ENCODE measurements around the gene ADSL.

The ADSL gene

GRCh38 chr22:40414311-40414710 is 68.0 kb downstream of the ADSL start:
- TF ChIP-seq, protein P1, sequence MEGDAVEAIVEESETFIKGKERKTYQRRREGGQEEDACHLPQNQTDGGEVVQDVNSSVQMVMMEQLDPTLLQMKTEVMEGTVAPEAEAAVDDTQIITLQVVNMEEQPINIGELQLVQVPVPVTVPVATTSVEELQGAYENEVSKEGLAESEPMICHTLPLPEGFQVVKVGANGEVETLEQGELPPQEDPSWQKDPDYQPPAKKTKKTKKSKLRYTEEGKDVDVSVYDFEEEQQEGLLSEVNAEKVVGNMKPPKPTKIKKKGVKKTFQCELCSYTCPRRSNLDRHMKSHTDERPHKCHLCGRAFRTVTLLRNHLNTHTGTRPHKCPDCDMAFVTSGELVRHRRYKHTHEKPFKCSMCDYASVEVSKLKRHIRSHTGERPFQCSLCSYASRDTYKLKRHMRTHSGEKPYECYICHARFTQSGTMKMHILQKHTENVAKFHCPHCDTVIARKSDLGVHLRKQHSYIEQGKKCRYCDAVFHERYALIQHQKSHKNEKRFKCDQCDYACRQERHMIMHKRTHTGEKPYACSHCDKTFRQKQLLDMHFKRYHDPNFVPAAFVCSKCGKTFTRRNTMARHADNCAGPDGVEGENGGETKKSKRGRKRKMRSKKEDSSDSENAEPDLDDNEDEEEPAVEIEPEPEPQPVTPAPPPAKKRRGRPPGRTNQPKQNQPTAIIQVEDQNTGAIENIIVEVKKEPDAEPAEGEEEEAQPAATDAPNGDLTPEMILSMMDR (IDR thresholded peaks at IDR 0.05; ENCODE audit: control insufficient read depth, insufficient read depth, low read depth, low read length, missing control alignments) = no peak
- peak; percentile 2 for DNase-seq (ENCODE audit: low read depth)
- H3K4me3 ChIP-seq (ENCODE audit: control insufficient read depth, low read depth, low read length) = no peak overlapping the region

DNA sequence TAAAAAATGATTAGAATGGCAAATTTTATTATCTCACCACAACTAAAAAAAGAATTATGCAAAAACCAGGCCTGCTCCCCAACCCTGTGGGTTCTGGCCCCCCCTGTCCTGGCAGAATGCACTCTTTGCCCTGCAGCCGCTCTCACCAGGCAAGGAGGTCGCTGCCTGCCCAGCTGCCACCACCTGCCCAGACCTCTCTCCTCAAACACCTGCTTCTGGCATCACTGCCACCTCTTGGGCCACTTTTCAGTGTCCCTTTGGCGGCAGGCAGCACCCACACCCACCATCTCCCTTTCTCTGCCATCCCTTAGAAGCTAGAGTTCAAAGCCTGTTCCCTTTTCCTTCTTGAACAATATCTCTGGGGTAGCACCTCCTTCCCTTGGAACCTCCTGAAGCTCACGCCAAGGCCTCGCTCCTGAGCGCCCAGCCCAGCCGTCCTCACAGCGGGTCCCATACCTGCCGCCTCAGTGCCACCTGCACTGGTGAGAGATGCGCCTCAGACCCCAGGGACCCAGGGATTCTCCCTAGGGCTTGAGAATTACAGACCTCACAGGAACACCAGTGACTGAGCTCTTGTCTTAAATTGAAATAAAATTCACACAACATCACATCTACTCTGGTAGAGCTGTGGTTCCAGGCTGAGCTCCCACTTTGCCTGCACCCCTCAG is 68.7 kb downstream of the ADSL start:
- no peak overlapping the region for H3K4me3 ChIP-seq (ENCODE audit: control insufficient read depth, low read depth, low read length)
- TF ChIP-seq, protein P1 (IDR thresholded peaks at IDR 0.05; ENCODE audit: control insufficient read depth, insufficient read depth, low read depth, low read length, missing control alignments) = no peak
- DNase-seq (ENCODE audit: low read depth) = no peak

DNA sequence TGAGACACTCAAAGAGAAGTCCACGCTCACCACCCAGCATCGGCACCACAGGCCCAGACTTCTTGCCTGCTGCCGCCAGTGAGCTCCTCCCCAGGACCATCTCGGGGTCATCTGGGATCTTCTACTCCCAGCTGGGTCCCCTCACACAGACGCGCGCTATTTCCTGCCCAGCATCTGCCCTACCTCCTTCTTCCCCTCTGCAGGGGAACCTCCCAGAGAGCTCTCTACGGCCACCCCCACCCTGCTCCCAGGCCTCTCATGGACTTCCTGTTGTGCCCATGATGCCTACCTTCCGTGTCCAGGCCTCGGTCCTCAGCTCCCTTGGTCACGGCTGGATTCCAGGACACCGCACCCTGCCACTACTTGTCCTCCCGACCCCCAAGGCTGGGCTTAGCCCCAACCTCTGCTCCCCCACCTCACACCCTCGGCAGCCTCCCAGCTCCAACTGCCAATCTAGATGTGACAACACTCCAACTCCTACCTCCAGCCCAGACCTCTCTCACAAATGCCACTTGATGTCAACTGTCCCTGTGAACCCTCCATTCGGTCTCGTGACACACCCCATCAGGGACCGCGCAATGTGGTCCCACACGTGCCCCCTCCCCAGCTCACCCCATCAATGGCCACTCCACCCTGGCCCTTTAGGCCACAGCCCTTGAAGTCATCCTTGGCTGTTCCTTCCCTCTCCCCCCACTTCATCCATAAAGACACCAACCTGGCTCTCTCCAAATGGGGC is 69.4 kb downstream of the ADSL start:
- H3K4me3 ChIP-seq (ENCODE audit: control insufficient read depth, low read depth, low read length) = no peak overlapping the region
- TF ChIP-seq, protein P1 (IDR thresholded peaks at IDR 0.05; ENCODE audit: control insufficient read depth, insufficient read depth, low read depth, low read length, missing control alignments) = no peak
- DNase-seq (ENCODE audit: low read depth) = no peak

DNA sequence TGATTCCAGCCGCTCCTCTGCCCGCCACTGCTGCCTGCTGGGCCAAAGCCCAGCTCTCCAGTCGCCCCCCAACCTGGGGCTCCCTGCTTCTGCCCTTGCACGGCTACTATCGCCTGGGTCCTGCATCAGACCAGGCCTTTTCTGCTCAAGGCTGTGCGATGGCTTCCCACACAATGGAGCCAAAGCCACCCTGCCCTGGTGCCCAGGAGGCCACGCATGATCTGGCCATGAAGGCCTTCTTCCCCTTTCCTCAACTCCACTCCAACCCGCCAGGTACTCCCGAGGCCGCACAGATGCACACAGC is 69.9 kb downstream of the ADSL start:
- DNase-seq (ENCODE audit: low read depth) = no peak
- TF ChIP-seq, protein P1 (IDR thresholded peaks at IDR 0.05; ENCODE audit: control insufficient read depth, insufficient read depth, low read depth, low read length, missing control alignments) = no peak
- no peak overlapping the region for H3K4me3 ChIP-seq (ENCODE audit: control insufficient read depth, low read depth, low read length)

DNA sequence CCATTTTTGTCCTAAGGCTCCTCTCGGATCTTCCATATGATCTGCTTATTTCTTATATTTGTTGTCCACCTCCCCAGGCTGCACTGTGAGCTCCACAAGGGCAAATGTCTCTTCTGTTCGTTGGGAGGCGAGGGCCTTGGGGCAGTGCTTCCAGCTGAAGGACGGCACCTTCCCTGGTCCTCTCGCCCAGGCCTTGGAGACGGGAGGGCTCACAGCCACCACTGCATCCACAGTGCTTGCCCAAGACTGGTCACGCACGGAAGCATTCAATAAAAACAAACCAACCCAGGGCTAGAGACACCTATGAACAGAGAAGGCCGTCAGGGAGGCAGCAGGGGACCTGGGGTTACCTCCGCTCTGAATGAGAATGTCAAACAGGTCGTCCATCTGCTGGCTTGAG is 70.3 kb downstream of the ADSL start:
- DNase-seq (ENCODE audit: low read depth) = no peak
- no peak overlapping the region for H3K4me3 ChIP-seq (ENCODE audit: control insufficient read depth, low read depth, low read length)
- TF ChIP-seq, protein P1 (IDR thresholded peaks at IDR 0.05; ENCODE audit: control insufficient read depth, insufficient read depth, low read depth, low read length, missing control alignments) = no peak

DNA sequence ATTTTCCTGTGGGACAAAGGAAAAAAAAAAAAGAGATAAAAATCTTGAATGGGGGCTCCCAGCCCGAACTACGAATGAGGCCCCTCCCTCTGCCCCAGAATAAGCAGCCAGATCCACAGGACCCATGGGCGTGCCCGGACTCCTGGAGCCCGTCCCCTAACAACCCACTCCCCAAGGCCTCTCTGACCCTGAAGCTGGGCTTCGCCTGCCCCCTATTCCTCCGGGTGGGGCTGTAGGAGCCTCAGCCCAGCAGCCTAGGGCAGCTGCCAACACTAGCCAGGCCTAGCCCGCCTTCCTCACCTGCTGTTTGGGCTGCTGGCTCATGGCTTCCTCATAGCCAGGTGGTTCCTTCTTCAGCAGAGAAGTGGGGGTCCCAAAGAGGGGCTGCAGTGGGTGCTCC is 70.7 kb downstream of the ADSL start:
- TF ChIP-seq, protein P1 (IDR thresholded peaks at IDR 0.05; ENCODE audit: control insufficient read depth, insufficient read depth, low read depth, low read length, missing control alignments) = no peak
- no peak overlapping the region for H3K4me3 ChIP-seq (ENCODE audit: control insufficient read depth, low read depth, low read length)
- no peak for DNase-seq (ENCODE audit: low read depth)
